ENCODE data around the gene HSPA6. TPM values are rescaled to one million over a fixed set of nuclear protein-coding genes. Genes with fewer than 3 reads are reported as not detected.

Gene HSPA6
- total RNA-seq, result under 0.01 TPM in 1 of 2 replicates, not detected in the other

GRCh38 chr1:161523817-161524741 is at the start of gene HSPA6:
HSPA6 (plus strand) TSS chr1:161524540; CDS start chr1:161524659, 119 bp downstream.

GRCh38 chr1:161549652-161550051 is 25.3 kb downstream of the HSPA6 start, which contains the start of gene FCGR3A:
FCGR3A (minus strand) TSS chr1:161549818; CDS start chr1:161549736, 82 bp downstream.

Other genes starting within 250 kb of the HSPA6 start
- 0.32 and 0.49 TPM in 2 replicates for gene MPZ, start 214.6 kb upstream of the HSPA6 start, total RNA-seq
- gene SDHC, start 210.2 kb upstream of the HSPA6 start, total RNA-seq, result 24.7 and 63.3 TPM in 2 replicates
- gene CFAP126, start 156.7 kb upstream of the HSPA6 start, total RNA-seq, result not detected in 2 replicates
- gene FCGR2A, start 19.1 kb upstream of the HSPA6 start, total RNA-seq, result not detected in 2 replicates
- gene FCGR3A, start 25.3 kb downstream of the HSPA6 start, total RNA-seq, result not detected in 2 replicates
- not detected in 2 replicates for gene FCGR3B, start 106.6 kb downstream of the HSPA6 start, total RNA-seq
- not detected in 2 replicates for gene FCGR2B, start 138.6 kb downstream of the HSPA6 start, total RNA-seq
- gene FCRLA, start 182.7 kb downstream of the HSPA6 start, total RNA-seq, result 0.12 and 0.49 TPM in 2 replicates
- 0.49 and 0.73 TPM in 2 replicates for gene FCRLB, start 197.0 kb downstream of the HSPA6 start, total RNA-seq
- gene DUSP12, start 225.2 kb downstream of the HSPA6 start, total RNA-seq, result 21.9 and 29.1 TPM in 2 replicates
- 27.2 and 33.4 TPM in 2 replicates for gene ATF6, start 241.8 kb downstream of the HSPA6 start, total RNA-seq

All from hair follicle dermal papilla cell (primary cell).